HFFc6 (cell line): Measurements from ENCODE around the gene GSG1L. TPM values are rescaled to one million over a fixed set of nuclear protein-coding genes. Genes with fewer than 3 reads are reported as not detected.

Experiments
- DNase-seq: peaks from one replicate; pipeline ENCODE4 v3.0.0-alpha.2; 2018
- H3K27ac Mint-ChIP-seq: 2 replicates; pipeline ENCODE4 v1.8.0; 2020; ENCODE audit warnings: mild to moderate bottlenecking, mixed read lengths
- H3K27me3 Mint-ChIP-seq: 2 replicates; pipeline ENCODE4 v1.8.0; 2021; ENCODE audit warnings: mild to moderate bottlenecking, moderate library complexity, mixed read lengths; ENCODE audit not compliant: insufficient read depth
- H3K36me3 Mint-ChIP-seq: 2 replicates; pipeline ENCODE4 v1.8.0; 2021; ENCODE audit warnings: low read depth, mixed read lengths
- H3K4me1 Mint-ChIP-seq: 2 replicates; pipeline ENCODE4 v1.8.0; 2020; ENCODE audit warnings: low read depth, mixed read lengths
- H3K4me3 Mint-ChIP-seq: 2 replicates; pipeline ENCODE4 v1.8.0; 2020; ENCODE audit warnings: mild to moderate bottlenecking, moderate library complexity, mixed read lengths
- H3K9me3 Mint-ChIP-seq: 2 replicates; pipeline ENCODE4 v1.8.0; 2020; ENCODE audit warnings: mild to moderate bottlenecking, mixed read lengths
- CTCF ChIP-seq: fragments of 200-600 bp; sonication (generic); IDR thresholded peaks from 2 replicates; pipeline ENCODE4 v1.5.0; 2021; ENCODE audit warnings: antibody characterized with exemption, mild to moderate bottlenecking
- total RNA-seq, 6 experiments: library from RNA; stranded (reverse); fragmentation: NEBNext Ultra II Directional; extraction: Animal tissue kit (Norgen Biotek cat#: 25700); gene quantifications; 2 replicates in 1 of 6; 3 replicates in 5 of 6; pipeline ENCODE4 v1.2.3, GENCODE V29; 2021

The GSG1L gene
- total RNA-seq, 6 experiments from 2014 or later: not detected

GRCh38 chr16:27829975-27830374 lies 233.5 kb downstream of the GSG1L start:
- Mint-ChIP-seq H3K27me3 (peaks cover 20% of the 10 kb centered on the region), H3K27ac (no peak overlapping the region), H3K4me1 (no peaks in the 10 kb centered on the region), H3K9me3 (peaks cover 11% of the 10 kb centered on the region), H3K4me3 (no peak overlapping the region), H3K36me3 (peaks cover 8% of the 10 kb centered on the region)
- no peak for TF ChIP-seq CTCF
- DNase-seq: no peak

- H3K4me3 Mint-ChIP-seq: no peak overlapping the region
- H3K9me3 Mint-ChIP-seq: peaks cover 11% of the 10 kb centered on the region
- H3K27me3 Mint-ChIP-seq: peaks cover 23% of the 10 kb centered on the region
- no peak for TF ChIP-seq CTCF
- H3K36me3 Mint-ChIP-seq: peaks cover 8% of the 10 kb centered on the region
- no peaks in the 10 kb centered on the region for H3K4me1 Mint-ChIP-seq
- DNase-seq: no peak
- no peak overlapping the region for H3K27ac Mint-ChIP-seq
Measured at GRCh38 chr16:27828671-27829070, 234.8 kb downstream of the GSG1L start.

- Mint-ChIP-seq H3K4me3 (no peak overlapping the region), H3K36me3 (peaks cover 8% of the 10 kb centered on the region), H3K27ac (no peak overlapping the region), H3K4me1 (no peaks in the 10 kb centered on the region), H3K9me3 (peaks cover 11% of the 10 kb centered on the region), H3K27me3 (peaks cover 32% of the 10 kb centered on the region)
- no peak for TF ChIP-seq CTCF
- DNase-seq: no peak
Measured at GRCh38 chr16:27827765-27828164, 235.7 kb downstream of the GSG1L start.

- peaks cover 34% of the 10 kb centered on the region for H3K27me3 Mint-ChIP-seq
Measured at GRCh38 chr16:27826893-27827289, 236.6 kb downstream of the GSG1L start.

GRCh38 chr16:27826081-27826892 lies 237.2 kb downstream of the GSG1L start:
- Mint-ChIP-seq H3K27me3 (peaks cover 30% of the 10 kb centered on the region), H3K4me3 (no peak overlapping the region), H3K9me3 (peaks cover 11% of the 10 kb centered on the region), H3K36me3 (peaks cover 8% of the 10 kb centered on the region), H3K4me1 (no peaks in the 10 kb centered on the region), H3K27ac (no peak overlapping the region)
- DNase-seq: no peak
- TF ChIP-seq CTCF: no peak

More at GRCh38 chr16:27826893-27827289, 236.6 kb downstream of the GSG1L start:
- no peak for TF ChIP-seq CTCF
- H3K27ac Mint-ChIP-seq: no peak overlapping the region
- H3K36me3 Mint-ChIP-seq: peaks cover 8% of the 10 kb centered on the region
- peaks cover 11% of the 10 kb centered on the region for H3K9me3 Mint-ChIP-seq
- H3K4me3 Mint-ChIP-seq: no peak overlapping the region
- DNase-seq: no peak
- H3K4me1 Mint-ChIP-seq: no peaks in the 10 kb centered on the region
